Inferior parietal cortex (tissue), 1 donor: ENCODE data around the gene GALNTL6.
"Not testable (repeated sequence)": the region's sequence is repeated elsewhere in the genome, so short reads cannot be mapped to it uniquely, and the experiment has no call there.

Experiments
- DNase-seq: peaks from one replicate; pipeline ENCODE4 v3.0.0-alpha.2; 2016; ENCODE audit errors: extremely low spot score

The GALNTL6 gene

GRCh38 chr4:172390331-172390730 is 577.1 kb downstream of the GALNTL6 start:
- DNase-seq, result no peak

GRCh38 chr4:172392741-172393140 is 579.5 kb downstream of the GALNTL6 start:
- DNase-seq, result no peak

- no peak for DNase-seq
Measured at GRCh38 chr4:172393220-172393619, 580.0 kb downstream of the GALNTL6 start.

GRCh38 chr4:172404676-172405075 is 591.5 kb downstream of the GALNTL6 start:
- DNase-seq, result peak; percentile 18

GRCh38 chr4:172410363-172410762 is 597.2 kb downstream of the GALNTL6 start:
- no peak for DNase-seq

GRCh38 chr4:172411149-172411548 is 597.9 kb downstream of the GALNTL6 start:
- DNase-seq, result no peak

- DNase-seq, result peak; percentile 12
Measured at GRCh38 chr4:172412851-172413580, 599.8 kb downstream of the GALNTL6 start.

GRCh38 chr4:172428979-172429378 is 615.8 kb downstream of the GALNTL6 start:
- not testable (repeated sequence) for DNase-seq

- DNase-seq, result no peak
Measured at GRCh38 chr4:172480471-172480870, 667.3 kb downstream of the GALNTL6 start.

GRCh38 chr4:172481802-172482508 is 668.8 kb downstream of the GALNTL6 start:
- DNase-seq, result no peak

- no peak for DNase-seq
Measured at GRCh38 chr4:172485007-172485406, 671.8 kb downstream of the GALNTL6 start.

GRCh38 chr4:172486531-172486930 is 673.3 kb downstream of the GALNTL6 start:
- no peak for DNase-seq

- DNase-seq, result no peak
Measured at GRCh38 chr4:172489861-172490260, 676.7 kb downstream of the GALNTL6 start.

- no peak for DNase-seq
Measured at GRCh38 chr4:172495769-172496168, 682.6 kb downstream of the GALNTL6 start.

- DNase-seq, result no peak
Measured at GRCh38 chr4:172497321-172497720, 684.1 kb downstream of the GALNTL6 start.

GRCh38 chr4:172514011-172514410 is 700.8 kb downstream of the GALNTL6 start:
- DNase-seq, result no peak

- DNase-seq, result no peak
Measured at GRCh38 chr4:172514801-172515200, 701.6 kb downstream of the GALNTL6 start.

- DNase-seq, result no peak
Measured at GRCh38 chr4:172515266-172515879, 702.2 kb downstream of the GALNTL6 start.

GRCh38 chr4:172517391-172517790 is 704.2 kb downstream of the GALNTL6 start:
- DNase-seq, result no peak

GRCh38 chr4:172521248-172521647 is 708.0 kb downstream of the GALNTL6 start:
- peak; percentile 13 for DNase-seq

GRCh38 chr4:172521680-172522079 is 708.5 kb downstream of the GALNTL6 start:
- no peak for DNase-seq

- no peak for DNase-seq
Measured at GRCh38 chr4:172543249-172543648, 730.0 kb downstream of the GALNTL6 start.

- DNase-seq, result no peak
Measured at GRCh38 chr4:172546782-172547181, 733.6 kb downstream of the GALNTL6 start.
